GM21717 (cell line): ENCODE measurements around the gene RMI2.
A peak's percentile ranks its signal among the peaks of the same experiment; 100 is the strongest.

ENCODE experiments used
- ATAC-seq: cut with Tn5 transposase; IDR thresholded peaks from one replicate; pipeline ENCODE4 v1.9.1; 2021; ENCODE audit warnings: mild to moderate bottlenecking, moderate library complexity; ENCODE audit not compliant: unreplicated experiment

RMI2 gene

GRCh38 chr16:11379420-11379819 is 34.2 kb downstream of the RMI2 start:
- peak; percentile 69 for ATAC-seq

DNA sequence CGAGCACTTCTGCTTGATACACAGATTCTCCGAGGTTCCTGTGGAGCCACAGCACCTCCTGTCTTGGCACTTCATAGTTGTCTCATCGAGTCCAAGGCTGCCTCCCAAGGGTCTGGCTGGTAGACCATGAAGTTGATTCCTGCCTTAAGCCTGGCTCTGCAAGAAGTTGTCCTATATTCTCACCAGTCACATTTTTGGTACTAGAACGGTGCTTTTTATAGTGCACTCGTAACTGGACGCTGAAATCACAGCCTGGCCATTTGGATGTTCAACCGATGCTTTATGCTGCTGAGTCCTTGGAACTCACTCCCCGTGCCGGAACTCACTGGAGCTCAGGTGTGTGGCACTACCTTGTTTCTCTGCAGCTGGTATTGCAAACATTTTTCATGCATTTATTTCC is 35.6 kb downstream of the RMI2 start:
- ATAC-seq: no peak

DNA sequence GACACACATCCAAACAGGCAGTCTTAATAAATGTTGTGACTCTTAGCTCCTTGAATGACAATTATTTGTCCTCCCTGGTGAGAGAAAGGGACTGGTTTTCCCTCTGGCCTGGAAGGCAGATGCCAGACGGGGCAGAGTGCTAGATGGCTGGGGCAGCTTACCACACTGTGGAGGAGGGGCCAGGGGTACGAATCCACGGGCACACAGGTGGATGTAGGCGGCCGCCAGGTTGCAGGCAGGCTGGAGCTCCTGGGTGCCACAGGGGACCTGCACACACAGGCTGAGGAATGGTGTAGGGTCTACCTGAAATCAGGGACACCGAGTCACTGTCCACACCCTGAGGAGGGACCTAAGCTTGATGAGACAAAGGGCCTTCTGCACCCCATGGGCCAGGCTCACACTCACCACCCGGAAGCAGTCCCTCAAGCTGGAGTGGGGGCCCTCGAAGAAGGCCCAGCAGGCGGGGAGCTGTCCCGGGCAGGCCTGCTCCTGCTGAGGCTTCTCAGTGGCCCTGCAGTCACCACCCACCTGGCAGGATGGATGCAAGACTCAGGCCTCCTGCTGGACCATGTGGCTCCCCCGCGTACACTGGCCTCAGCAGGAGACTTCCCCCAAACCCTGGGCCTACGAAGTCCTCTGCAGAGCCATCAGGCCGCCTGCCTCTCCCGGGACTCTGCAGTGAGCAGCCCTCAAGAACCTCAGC is 38.4 kb downstream of the RMI2 start:
- ATAC-seq: no peak

DNA sequence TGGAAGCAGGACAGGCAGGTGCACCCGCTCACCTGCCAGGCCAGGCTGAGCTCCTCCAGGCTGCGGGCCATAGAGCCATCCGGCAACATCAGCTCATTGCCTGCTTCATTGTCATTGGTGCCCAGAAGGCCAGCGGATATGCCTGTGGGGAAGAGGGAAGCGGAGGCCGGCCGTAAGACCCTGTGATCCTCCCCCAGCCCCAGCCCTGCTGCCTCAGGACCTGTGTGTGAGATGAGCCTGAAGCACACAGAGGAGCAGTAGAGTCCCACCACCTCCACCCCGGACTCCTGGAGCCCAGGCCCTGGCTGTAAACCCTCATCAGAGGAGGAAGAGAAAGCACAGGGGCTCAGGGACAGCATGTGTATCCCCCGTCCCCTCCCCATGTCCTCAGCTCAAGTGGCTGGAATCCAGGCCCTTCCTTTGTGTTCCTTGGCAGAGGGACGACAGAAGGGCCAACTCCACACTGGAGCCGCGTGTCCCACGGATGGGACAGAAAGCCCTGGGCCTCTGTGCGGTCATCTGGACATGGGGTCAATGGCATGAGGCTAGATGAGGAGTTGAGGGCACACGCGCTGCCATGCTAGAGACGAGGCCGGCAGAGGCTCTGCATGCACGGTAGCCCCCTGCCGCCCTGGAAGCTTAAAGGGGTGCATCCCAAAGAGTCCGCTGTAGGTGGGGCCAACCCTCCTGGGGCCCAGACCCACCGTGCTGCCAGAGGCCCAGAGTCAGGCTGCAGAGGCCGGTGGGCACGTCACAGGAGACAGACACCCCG is 39.1 kb downstream of the RMI2 start:
- ATAC-seq: no peak

- ATAC-seq: no peak
These were observed 39.8 kb downstream of the RMI2 start for GRCh38 chr16:11384956-11385586.

DNA sequence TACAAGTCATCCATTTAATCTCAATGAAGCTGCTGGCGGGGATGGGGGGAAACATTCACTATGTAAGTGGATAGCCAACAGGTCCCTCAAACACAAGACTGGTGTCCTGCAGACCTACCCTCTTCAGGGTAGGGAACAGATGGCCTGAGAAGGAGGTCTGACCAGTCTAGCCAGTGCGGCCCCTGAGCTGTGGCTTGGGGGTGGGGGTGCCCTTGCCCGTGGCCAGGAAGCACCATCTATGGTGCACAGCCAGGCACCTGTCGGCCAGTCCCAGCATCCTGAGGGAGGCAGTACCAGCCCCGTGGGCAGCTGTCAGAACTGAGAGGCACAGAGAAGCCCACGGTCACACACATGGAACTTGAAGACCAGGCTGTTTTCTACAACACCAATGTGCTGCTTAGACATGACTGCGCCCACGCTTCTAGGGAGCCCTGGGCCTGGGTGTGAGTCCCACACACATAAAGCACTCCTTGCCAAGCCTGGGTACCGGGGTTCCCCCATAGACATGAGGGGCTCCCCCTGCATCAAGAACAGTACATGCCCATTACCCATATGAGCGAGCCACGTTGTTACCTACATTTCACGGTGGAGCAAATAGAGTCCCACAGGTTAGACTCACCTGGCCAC is 40.9 kb downstream of the RMI2 start:
- ATAC-seq: no peak

GRCh38 chr16:11386791-11387546 is 41.7 kb downstream of the RMI2 start:
- no peak for ATAC-seq

- ATAC-seq: no peak
These were observed 43.8 kb downstream of the RMI2 start for GRCh38 chr16:11389083-11389482.

GRCh38 chr16:11389631-11390565 is 44.6 kb downstream of the RMI2 start:
- no peak for ATAC-seq

GRCh38 chr16:11390573-11391495 is 45.6 kb downstream of the RMI2 start:
- no peak for ATAC-seq

- no peak for ATAC-seq
These were observed 46.3 kb downstream of the RMI2 start for GRCh38 chr16:11391576-11391975.

GRCh38 chr16:11392041-11392581 is 46.9 kb downstream of the RMI2 start:
- no peak for ATAC-seq

DNA sequence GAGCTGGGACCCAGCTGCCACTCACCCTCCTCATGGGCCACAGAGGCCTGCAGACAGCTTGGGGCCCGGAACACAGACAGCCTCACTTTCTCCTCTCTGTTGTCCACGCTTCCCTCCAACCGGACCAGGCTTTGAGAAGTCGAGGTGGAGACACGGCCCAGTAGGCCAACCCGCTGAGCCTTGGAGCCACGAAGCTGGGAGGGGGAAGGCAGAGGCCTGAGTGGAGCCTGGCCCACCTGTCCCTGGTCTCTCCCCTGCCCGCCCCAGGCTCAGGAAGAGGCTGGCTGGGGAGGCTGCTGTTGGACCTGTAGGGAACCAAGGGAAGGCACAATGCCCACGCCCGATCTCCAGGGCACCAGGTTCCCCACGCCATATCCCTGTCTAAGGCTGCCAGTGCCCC is 48.1 kb downstream of the RMI2 start:
- no peak for ATAC-seq

GRCh38 chr16:11393861-11394592 is 48.8 kb downstream of the RMI2 start:
- no peak for ATAC-seq

DNA sequence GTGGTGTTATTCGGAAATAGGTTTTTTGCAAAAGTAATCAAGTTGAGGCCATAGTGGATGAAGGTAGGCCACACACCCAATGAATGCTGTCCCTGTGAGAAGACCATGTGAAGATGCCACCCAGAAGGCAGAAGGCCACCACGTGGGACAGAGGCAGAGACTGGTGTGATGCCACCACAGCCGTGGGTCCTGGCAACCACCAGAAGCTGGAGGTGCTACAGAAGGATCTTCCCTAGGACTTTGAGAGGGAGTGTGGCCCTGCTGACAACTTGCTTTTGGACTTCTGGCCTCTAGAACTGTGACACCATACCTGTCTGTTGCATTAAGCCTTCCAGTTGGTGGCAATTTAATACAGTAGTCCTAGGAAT is 49.3 kb downstream of the RMI2 start:
- ATAC-seq: no peak

- ATAC-seq: no peak
These were observed 50.0 kb downstream of the RMI2 start for GRCh38 chr16:11395008-11395948.

DNA sequence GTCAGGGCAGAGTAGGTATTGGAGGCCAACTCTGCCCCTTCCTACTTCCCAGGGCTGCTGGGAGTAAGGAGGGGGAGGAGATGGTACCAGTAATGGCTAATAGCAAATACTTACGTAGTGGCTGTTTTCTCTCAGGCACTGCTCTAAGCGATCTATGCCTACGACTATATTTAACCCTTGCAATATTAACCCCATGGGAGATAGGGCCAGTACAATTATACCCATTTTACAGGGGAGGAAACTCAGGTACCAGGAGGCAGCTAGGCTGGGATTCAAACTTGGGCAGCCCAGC is 50.6 kb downstream of the RMI2 start:
- no peak for ATAC-seq
